Endothelial cell of umbilical vein (primary cell): Measurements from ENCODE around the gene IFNB1. TPM values are rescaled to one million over a fixed set of nuclear protein-coding genes. Genes with fewer than 3 reads are reported as not detected.

Experiments used
- BruUV-seq: library from RNA; stranded (reverse); fragments of 400-500 nt; replicated peaks from 2 replicates; lab custom pipeline; 2021; lab: Mats Ljungman, UMichigan
- CTCF ChIA-PET: fragments of 300-600, 350-600 bp; sonication (Branson Sonifier 250); formaldehyde crosslinking; loops from one replicate; lab custom pipeline; 2021; ENCODE audit warnings: antibody characterized with exemption, inconsistent platforms; lab: Charles Lee
- POLR2A ChIA-PET: fragments of 300-600, 350-600 bp; sonication (Branson Sonifier 250); formaldehyde crosslinking; loops from one replicate; lab custom pipeline; 2021; ENCODE audit warnings: antibody characterized with exemption, inconsistent platforms; lab: Charles Lee
- DNase-seq: peaks from one replicate; pipeline ENCODE4 v3.0.0-alpha.2; 2011; ENCODE audit warnings: low read depth, low spot score
- FAIRE-seq: peaks from 2 replicates; lab custom pipeline; 2011; peaks lifted over from hg19 to GRCh38; lab: Jason Lieb, UNC
- H2AFZ ChIP-seq: 2 replicates; pipeline ENCODE4 v1.6.0; 2012; ENCODE audit warnings: low read depth, low read length, control low read depth, inconsistent platforms
- H3K27ac ChIP-seq: 2 replicates; pipeline ENCODE4 v1.5.1; 2011; ENCODE audit warnings: low read depth, mild to moderate bottlenecking, control low read depth, low read length, moderate library complexity; ENCODE audit not compliant: insufficient read depth
- H3K27me3 ChIP-seq, 2 experiments: 2 replicates each; pipeline versions ENCODE4 v1.6.0 to v1.6.1; 2011; ENCODE audit warnings: low read length in 2 of 2, mixed read lengths in 1 of 2; ENCODE audit not compliant: control insufficient read depth in 2 of 2, insufficient read depth in 2 of 2
- H3K36me3 ChIP-seq, 2 experiments: 2 replicates in 1 of 2; 3 replicates in 1 of 2; pipeline ENCODE4 v1.5.1; 2011; ENCODE audit warnings: low read length in 2 of 2, mild to moderate bottlenecking in 1 of 2, moderate library complexity in 1 of 2; ENCODE audit not compliant: control insufficient read depth in 2 of 2, insufficient read depth in 2 of 2; ENCODE audit errors: extremely low read depth in 1 of 2
- H3K4me1 ChIP-seq: 3 replicates; pipeline ENCODE4 v1.5.1; 2011; ENCODE audit warnings: mild to moderate bottlenecking, low read length; ENCODE audit not compliant: control insufficient read depth, insufficient read depth; ENCODE audit errors: extremely low read depth
- H3K4me2 ChIP-seq: 2 replicates; pipeline ENCODE4 v1.6.1; 2011; ENCODE audit warnings: low read length, control low read depth, mixed read lengths; ENCODE audit not compliant: insufficient read depth
- H3K4me3 ChIP-seq, 3 experiments: fragments of 200-600 bp in 1 of 3; sonication (generic), shearing (Covaris generic) in 1 of 3; replicated peaks in 1 of 3; 2 replicates each; pipeline ENCODE4 v1.5.1; 2011 to 2016; ENCODE audit warnings: control low read depth in 3 of 3, low read length in 3 of 3, mild to moderate bottlenecking in 2 of 3, inconsistent platforms in 1 of 3, low read depth in 1 of 3, moderate library complexity in 1 of 3; ENCODE audit not compliant: insufficient read depth in 1 of 3
- H3K79me2 ChIP-seq: 2 replicates; pipeline ENCODE4 v1.6.0; 2012; ENCODE audit warnings: low read length, inconsistent platforms; ENCODE audit not compliant: control insufficient read depth, insufficient read depth
- H3K9ac ChIP-seq: replicated peaks from 2 replicates; pipeline ENCODE3; 2011; ENCODE audit warnings: low read length, control low read depth; ENCODE audit not compliant: insufficient read depth; ENCODE audit errors: extremely low read depth
- H3K9me1 ChIP-seq: replicated peaks from 3 replicates; pipeline ENCODE4 v1.6.0; 2011; ENCODE audit warnings: mild to moderate bottlenecking, low read length; ENCODE audit not compliant: control insufficient read depth, insufficient read depth; ENCODE audit errors: extremely low read depth
- H3K9me3 ChIP-seq: replicated peaks from 2 replicates; pipeline ENCODE4 v1.5.1; 2012; ENCODE audit warnings: low read length, inconsistent platforms; ENCODE audit not compliant: control insufficient read depth, insufficient read depth
- H4K20me1 ChIP-seq: replicated peaks from 2 replicates; pipeline ENCODE3; 2011; ENCODE audit warnings: mild to moderate bottlenecking, low read length; ENCODE audit not compliant: control insufficient read depth, insufficient read depth; ENCODE audit errors: extremely low read depth
- CTCF ChIP-seq, 2 donors: IDR thresholded peaks; 1 replicate in 1 of 2; 2 replicates in 1 of 2; pipeline ENCODE4 v1.5.1; 2011; ENCODE audit warnings: low read length in 2 of 2, mild to moderate bottlenecking in 2 of 2, moderate library complexity in 2 of 2, control low read depth in 1 of 2, inconsistent platforms in 1 of 2, low read depth in 1 of 2; ENCODE audit not compliant: insufficient read depth in 1 of 2; ENCODE audit errors: extremely low read depth in 1 of 2
- EZH2 ChIP-seq: IDR thresholded peaks from 2 replicates; pipeline ENCODE4 v1.6.1; 2012; ENCODE audit warnings: borderline replicate concordance, low read depth, mild to moderate bottlenecking, moderate library complexity, low read length, inconsistent platforms; ENCODE audit not compliant: severe bottlenecking
- FOS ChIP-seq: IDR thresholded peaks from 2 replicates; pipeline ENCODE4 v1.6.1; 2011; ENCODE audit warnings: mild to moderate bottlenecking, low read length, moderate library complexity, borderline replicate concordance; ENCODE audit not compliant: insufficient read depth
- GATA2 ChIP-seq: IDR thresholded peaks from 2 replicates; pipeline ENCODE4 v1.7.0; 2011; ENCODE audit warnings: low read depth, mild to moderate bottlenecking, moderate library complexity, mixed read lengths, low read length; ENCODE audit not compliant: insufficient read length, insufficient read depth
- JUN ChIP-seq: IDR thresholded peaks from 2 replicates; pipeline ENCODE4 v1.6.1; 2011; ENCODE audit warnings: borderline replicate concordance, low read depth; ENCODE audit not compliant: insufficient read length, insufficient read depth
- MAX ChIP-seq: IDR thresholded peaks from 2 replicates; pipeline ENCODE4 v1.6.1; 2011; ENCODE audit not compliant: insufficient read depth, insufficient read length
- MYC ChIP-seq: IDR thresholded peaks from one replicate; pipeline ENCODE4 v1.6.1; 2011; ENCODE audit warnings: mild to moderate bottlenecking, low read depth, low read length
- POLR2A ChIP-seq: IDR thresholded peaks from 2 replicates; pipeline ENCODE4 v1.6.1; 2012; ENCODE audit warnings: low read depth, mild to moderate bottlenecking, control low read depth, low read length
- POLR2AphosphoS5 ChIP-seq: IDR thresholded peaks from 2 replicates; pipeline ENCODE4 v1.6.1; 2012; ENCODE audit warnings: low read depth, mild to moderate bottlenecking, control low read depth, low read length, moderate library complexity; ENCODE audit not compliant: insufficient read depth
- dilution Hi-C: fragments of 300-500 bp; cut with MboI; formaldehyde crosslinking; loops from one replicate; pipeline ENCODE4 v1.15.0; 2019; ENCODE audit warnings: low sequenced_read_pairs; ENCODE audit not compliant: extremely low pct_ligation_motif_present
- intact Hi-C: fragments of 100-400 bp; cut with micrococcal nuclease; formaldehyde crosslinking; loops from one replicate; pipeline ENCODE4 v1.10.0; 2022
- polyA plus RNA-seq, 4 experiments: library from polyadenylated mRNA; depleted of rRNA in 3 of 4; stranded (reverse) in 3 of 4; unstranded in 1 of 4; fragments of >200 nt; gene quantifications; 2 replicates each; pipeline versions ENCODE4 v1.2.1 to v1.2.3, GENCODE V29; 2011 to 2012; ENCODE audit warnings: missing spikeins in 1 of 4
- total RNA-seq: library from RNA; stranded (reverse); gene quantifications from 2 replicates; pipeline ENCODE4 v1.2.3, GENCODE V29; 2021

IFNB1 gene
- total and polyA plus RNA-seq, 2 donors (not counting 3 experiments of a cell fraction or from before 2014, with no cell fraction given), result not detected

GRCh38 chr9:21102305-21102704 is 24.6 kb upstream of the IFNB1 start:
- H3K4me3 ChIP-seq, result no peak overlapping the region
- dilution Hi-C loops (no loop called here), intact Hi-C loops (loop anchor here (5.0 kb wide), 1 partner anchor 145 kb away; no protein-coding TSS in a partner anchor)
- H3K36me3 ChIP-seq, result no peaks in the 10 kb centered on the region
- FAIRE-seq (no peak), DNase-seq (no peak)
- no peaks in the 10 kb centered on the region for H4K20me1 ChIP-seq
- H3K9me1 ChIP-seq, result no peaks in the 10 kb centered on the region
- BruUV-seq, result no TSS peak
- H3K27me3 ChIP-seq, result no peaks in the 10 kb centered on the region
- TF ChIP-seq EZH2, result no peak
- TF ChIP-seq POLR2AphosphoS5, result no peak
- TF ChIP-seq JUN, result no peak
- TF ChIP-seq MAX, result no peak
- TF ChIP-seq GATA2, result no peak
- TF ChIP-seq FOS, result no peak
- TF ChIP-seq MYC, result no peak
- TF ChIP-seq POLR2A, result no peak
- TF ChIP-seq CTCF (IDR thresholded peaks at IDR 0.05; ENCODE audit: extremely low read depth in 1 of 2, insufficient read depth in 1 of 2, low read depth in 1 of 2, low read length in 2 of 2), result no peak
- ChIA-PET CTCF (interaction anchor here (1.3 kb wide), 1 partner anchor 8 kb away, joined by 5 read pairs; no protein-coding TSS in a partner anchor), POLR2A (no interaction called here)
- H3K9me3 ChIP-seq, result no peaks in the 10 kb centered on the region
- no peak overlapping the region for H3K9ac ChIP-seq
- H3K4me2 ChIP-seq, result no peak overlapping the region
- no peak overlapping the region for H3K27ac ChIP-seq
- no peaks in the 10 kb centered on the region for H3K4me1 ChIP-seq
- H3K79me2 ChIP-seq, result no peaks in the 10 kb centered on the region
- no peak overlapping the region for H2AFZ ChIP-seq
